ENCODE data around the gene GP1BB. TPM values are rescaled to one million over a fixed set of nuclear protein-coding genes. Genes with fewer than 3 reads are reported as not detected.
A peak's percentile ranks its signal among the peaks of the same experiment; 100 is the strongest.

The GP1BB gene
- total RNA-seq, 4 donors from 2014 or later: 1.5 to 6.6 (median 3.1) TPM

DNA sequence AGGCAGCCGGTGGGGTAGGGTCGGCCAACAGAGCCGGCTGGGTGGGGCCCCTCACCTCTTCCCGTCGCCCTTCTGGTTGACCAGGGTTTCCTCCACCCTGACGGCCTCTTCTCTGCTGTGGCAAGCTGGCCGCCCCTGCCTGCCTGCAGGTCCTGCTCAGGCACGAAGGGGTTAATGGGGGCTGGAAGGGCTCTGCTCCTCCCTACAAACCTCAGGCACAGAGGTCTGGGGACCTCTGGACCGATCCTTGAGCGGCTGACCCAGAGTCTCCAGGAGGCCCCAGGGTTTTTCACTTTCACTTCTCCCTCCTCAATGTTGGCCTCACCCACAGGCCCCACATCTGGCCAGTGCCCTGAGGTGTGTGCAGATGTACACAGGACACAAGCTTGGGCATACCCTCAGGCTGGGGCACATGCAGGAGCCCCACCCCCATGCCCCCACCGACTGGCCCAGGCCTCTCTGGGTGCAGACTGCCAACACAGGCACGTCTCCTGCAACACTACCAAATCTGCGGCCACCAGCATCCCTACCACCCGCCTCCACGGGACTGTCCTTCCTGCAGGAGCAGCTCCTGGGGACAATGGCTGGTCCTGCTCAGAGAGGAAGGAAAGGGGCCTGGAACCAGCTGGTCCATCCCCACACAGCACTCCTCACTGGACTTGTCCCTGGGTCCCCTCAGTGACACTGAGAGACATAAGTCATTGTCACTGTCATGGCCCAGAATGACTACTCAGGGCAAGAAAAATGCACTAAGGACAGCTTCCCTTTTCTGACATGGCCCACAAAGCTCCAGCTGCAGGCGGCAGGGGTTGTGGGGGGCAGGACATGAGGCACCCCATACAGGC lies 34.0 kb downstream of the GP1BB start:
- 47 to 83% methylated on average over 1 to 13 of the region's 16 CpGs for WGBS, 2 donors
- Histone ChIP-seq H3K27me3 (peaks cover 32% of the 10 kb centered on the region), H3K4me3 (replicated peaks in 1 of 3) (no peak overlapping the region)

DNA sequence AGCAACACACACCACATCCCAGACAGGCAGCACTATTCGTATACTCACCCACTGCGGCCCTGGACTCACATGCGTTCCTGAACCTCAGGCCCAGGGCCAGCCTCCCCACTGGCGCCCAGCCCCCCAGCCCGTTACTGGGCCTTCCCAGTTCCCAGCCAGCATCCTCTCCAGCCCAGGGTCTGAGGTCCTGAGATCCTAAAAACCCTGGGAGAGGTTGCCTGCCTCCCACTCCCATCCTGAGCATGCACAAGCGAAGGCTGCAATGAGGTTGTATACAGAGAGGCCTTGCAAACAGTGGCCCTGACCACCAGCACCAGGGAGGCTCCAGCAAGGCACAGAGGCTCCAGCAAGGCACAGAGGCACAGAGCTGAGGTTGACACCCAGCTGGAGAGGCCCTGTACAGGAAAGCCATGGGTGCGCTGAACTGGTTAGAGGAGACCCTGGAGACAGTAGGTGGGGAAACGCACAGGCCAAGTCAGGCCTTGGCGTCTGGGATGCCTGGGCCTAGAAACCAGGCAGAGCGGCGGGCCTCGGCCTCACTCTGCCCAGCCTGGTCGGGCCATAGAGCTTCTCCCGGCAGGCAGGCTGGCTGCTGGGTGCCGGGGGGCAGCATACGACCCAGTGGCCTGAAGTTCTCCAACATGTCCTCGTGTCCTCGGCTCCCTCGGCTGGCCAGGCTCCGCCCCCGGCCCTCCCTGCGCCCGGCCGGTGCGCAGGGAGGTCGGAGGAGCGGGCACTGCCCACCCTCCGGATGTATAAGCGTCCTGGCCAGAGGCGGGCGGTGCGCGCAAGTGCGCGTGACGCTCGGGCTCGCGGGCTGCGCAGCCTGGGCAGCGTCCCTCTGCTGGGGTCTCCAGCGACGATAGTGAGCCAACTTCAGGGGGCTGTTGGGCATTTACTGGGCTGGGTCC lies 34.9 kb downstream of the GP1BB start:
- no peak for DNase-seq
- WGBS, 2 donors: 80 to 84% methylated on average over 9 to 14 of the region's 43 CpGs
- H3K36me3 ChIP-seq: no peaks in the 10 kb centered on the region
- H3K4me3 ChIP-seq (replicated peaks in 1 of 3): no peak overlapping the region
- peaks cover 32% of the 10 kb centered on the region for H3K27me3 ChIP-seq
- H3K4me1 ChIP-seq: peaks cover 16 to 33% of the 10 kb centered on the region in 2 donors
- no peak overlapping the region for H3K27ac ChIP-seq
- no peaks in the 10 kb centered on the region for H3K9me3 ChIP-seq
- TF ChIP-seq, protein P1, sequence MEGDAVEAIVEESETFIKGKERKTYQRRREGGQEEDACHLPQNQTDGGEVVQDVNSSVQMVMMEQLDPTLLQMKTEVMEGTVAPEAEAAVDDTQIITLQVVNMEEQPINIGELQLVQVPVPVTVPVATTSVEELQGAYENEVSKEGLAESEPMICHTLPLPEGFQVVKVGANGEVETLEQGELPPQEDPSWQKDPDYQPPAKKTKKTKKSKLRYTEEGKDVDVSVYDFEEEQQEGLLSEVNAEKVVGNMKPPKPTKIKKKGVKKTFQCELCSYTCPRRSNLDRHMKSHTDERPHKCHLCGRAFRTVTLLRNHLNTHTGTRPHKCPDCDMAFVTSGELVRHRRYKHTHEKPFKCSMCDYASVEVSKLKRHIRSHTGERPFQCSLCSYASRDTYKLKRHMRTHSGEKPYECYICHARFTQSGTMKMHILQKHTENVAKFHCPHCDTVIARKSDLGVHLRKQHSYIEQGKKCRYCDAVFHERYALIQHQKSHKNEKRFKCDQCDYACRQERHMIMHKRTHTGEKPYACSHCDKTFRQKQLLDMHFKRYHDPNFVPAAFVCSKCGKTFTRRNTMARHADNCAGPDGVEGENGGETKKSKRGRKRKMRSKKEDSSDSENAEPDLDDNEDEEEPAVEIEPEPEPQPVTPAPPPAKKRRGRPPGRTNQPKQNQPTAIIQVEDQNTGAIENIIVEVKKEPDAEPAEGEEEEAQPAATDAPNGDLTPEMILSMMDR (IDR thresholded peaks at IDR 0.05): no peak
- peak in 1 of 2 donors; percentile 36 for TF ChIP-seq POLR2A (IDR thresholded peaks at IDR 0.05)
- intact Hi-C loops (cut with DNase I): no loop called here

More for the DNA sequence above, 34.0 kb downstream of the GP1BB start:
- TF ChIP-seq, protein P1 (IDR thresholded peaks at IDR 0.05): no peak
- no peak for TF ChIP-seq POLR2A (IDR thresholded peaks at IDR 0.05)
- Histone ChIP-seq H3K36me3 (no peaks in the 10 kb centered on the region), H3K4me1 (peaks cover 16 to 33% of the 10 kb centered on the region in 2 donors), H3K9me3 (no peaks in the 10 kb centered on the region), H3K27ac (no peak overlapping the region)
- DNase-seq: no peak
- intact Hi-C loops (cut with DNase I): no loop called here

DNA sequence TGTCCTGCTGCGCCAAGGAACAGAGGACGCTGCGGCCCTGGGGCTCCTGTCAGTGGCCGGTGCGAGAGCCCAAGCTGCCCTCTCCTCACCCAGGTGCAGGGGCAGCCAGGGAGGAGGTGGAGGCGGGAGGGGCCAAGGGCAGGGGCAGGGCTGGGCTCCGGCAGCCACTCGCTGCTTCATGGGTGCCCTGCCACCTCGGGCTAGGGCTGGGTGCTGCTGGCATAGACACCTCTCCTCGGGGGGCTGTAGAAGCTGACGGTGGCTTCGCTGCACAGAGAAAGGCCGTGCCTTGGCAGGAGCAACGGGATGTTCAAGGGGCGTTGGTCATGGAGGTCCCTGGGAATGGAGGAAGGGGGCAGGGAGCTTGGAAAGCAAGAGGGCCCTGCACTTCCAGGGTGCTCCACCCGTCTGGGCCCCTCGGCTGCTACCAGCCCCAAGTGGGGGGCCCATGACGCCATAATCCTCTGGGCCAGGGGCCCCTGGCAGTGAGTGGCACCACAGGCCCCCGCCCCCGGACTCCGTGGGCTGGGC lies 35.6 kb downstream of the GP1BB start:
- no peak for TF ChIP-seq POLR2A (IDR thresholded peaks at IDR 0.05)
- TF ChIP-seq, protein P1 (IDR thresholded peaks at IDR 0.05): no peak
- peaks cover 32% of the 10 kb centered on the region for H3K27me3 ChIP-seq
- peak overlapping the region in 1 of 3 donors; percentile 13 for H3K27ac ChIP-seq
- intact Hi-C loops (cut with DNase I): no loop called here
- WGBS, 2 donors: 14 to 15% methylated on average over 6 to 15 of the region's 21 CpGs
- peaks cover 16 to 33% of the 10 kb centered on the region in 2 donors for H3K4me1 ChIP-seq
- no peak overlapping the region for H3K4me3 ChIP-seq (replicated peaks in 1 of 3)
- H3K9me3 ChIP-seq: no peaks in the 10 kb centered on the region
- no peaks in the 10 kb centered on the region for H3K36me3 ChIP-seq
- no peak for DNase-seq

DNA sequence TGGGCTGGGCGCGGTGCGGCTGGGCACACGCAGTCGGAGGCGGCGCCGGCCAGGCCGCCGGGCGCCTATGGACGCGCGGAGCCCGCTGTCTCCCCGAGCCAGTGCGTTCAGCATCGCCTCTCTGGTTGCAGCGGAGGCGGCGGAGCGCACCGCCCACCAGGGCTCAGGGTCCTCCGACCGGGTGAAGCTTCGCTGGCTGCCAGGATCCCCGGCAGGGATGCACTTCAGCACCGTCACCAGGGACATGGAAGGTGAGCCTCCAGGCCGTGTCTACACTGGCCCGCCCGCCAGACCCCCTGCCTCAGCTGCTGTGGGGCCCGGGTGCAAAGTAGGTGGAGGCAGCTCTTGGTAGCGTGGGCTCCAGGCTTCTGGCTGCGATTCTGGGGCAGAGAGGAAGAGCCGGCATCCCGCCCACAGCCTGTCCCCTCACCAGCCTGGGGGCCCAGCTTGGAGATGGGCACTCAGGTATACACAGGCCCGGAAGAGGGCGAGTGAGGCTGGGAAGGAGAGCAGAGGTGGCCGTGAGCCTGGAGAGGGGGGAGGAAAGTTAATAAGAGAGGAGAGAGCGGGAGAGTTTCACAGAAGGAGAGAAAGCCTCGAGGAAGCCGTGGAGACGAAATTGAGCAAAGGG lies 36.2 kb downstream of the GP1BB start:
- intact Hi-C loops (cut with DNase I): no loop called here
- no peak for DNase-seq
- WGBS, 2 donors: 2 to 8% methylated on average over 16 to 28 of the region's 43 CpGs
- H3K27me3 ChIP-seq: peaks cover 32% of the 10 kb centered on the region
- H3K4me3 ChIP-seq (replicated peaks in 1 of 3): no peak overlapping the region
- peaks cover 16 to 33% of the 10 kb centered on the region in 2 donors for H3K4me1 ChIP-seq
- TF ChIP-seq, protein P1 (IDR thresholded peaks at IDR 0.05): no peak
- no peak for TF ChIP-seq POLR2A (IDR thresholded peaks at IDR 0.05)
- peak overlapping the region in 1 of 3 donors; percentile 33 for H3K27ac ChIP-seq
- no peaks in the 10 kb centered on the region for H3K36me3 ChIP-seq
- no peaks in the 10 kb centered on the region for H3K9me3 ChIP-seq
